Ascending aorta (tissue), 2 donors: ENCODE data around the gene HDAC7. TPM values are rescaled to one million over a fixed set of nuclear protein-coding genes. Genes with fewer than 3 reads are reported as not detected.

Experiments used
- DNase-seq, 2 donors: peaks; one replicate each; pipeline ENCODE4 v3.0.0-alpha.2; 2019; ENCODE audit warnings: low spot score in 2 of 2
- H3K27ac ChIP-seq, 2 donors: fragments of 200-600 bp; sonication (generic); one replicate each; pipeline ENCODE4 v1.5.1; 2016 to 2017; ENCODE audit warnings: mild to moderate bottlenecking in 1 of 2
- H3K27me3 ChIP-seq: fragments of 200-600 bp; sonication (generic); one replicate; pipeline ENCODE4 v1.5.1; 2017
- H3K36me3 ChIP-seq, 2 donors: fragments of 200-600 bp; sonication (generic); one replicate each; pipeline ENCODE4 v1.5.1; 2016
- H3K4me1 ChIP-seq, 2 donors: fragments of 200-600 bp; sonication (generic); one replicate each; pipeline ENCODE4 v1.5.1; 2016 to 2017; ENCODE audit warnings: mild to moderate bottlenecking in 1 of 2
- H3K4me3 ChIP-seq, 2 donors: fragments of 200-600 bp; sonication (generic); one replicate each; pipeline ENCODE4 v1.5.1; 2016 to 2017; ENCODE audit warnings: mild to moderate bottlenecking in 1 of 2
- H3K9me3 ChIP-seq, 2 donors: fragments of 200-600 bp; sonication (generic); one replicate each; pipeline ENCODE4 v1.5.1; 2016
- intact Hi-C: fragments of 100-400 bp; cut with DNase I; formaldehyde crosslinking; loops from one replicate; pipeline ENCODE4 v1.15.1; 2023
- total RNA-seq: library from RNA; depleted of rRNA; stranded (reverse); fragments of >200 nt; gene quantifications from one replicate; pipeline ENCODE4 v1.1.0, GENCODE V29; 2016
- TF ChIP-seq, protein P1 (sequence below), 3 experiments: fragments of 200-600 bp in 2 of 3; fragments of 450-650 bp in 1 of 3; sonication (generic) in 2 of 3; IDR thresholded peaks; one replicate each; pipeline ENCODE4 v1.5.1; 2016 to 2019; ENCODE audit warnings: antibody characterized with exemption in 3 of 3, mild to moderate bottlenecking in 1 of 3, moderate library complexity in 1 of 3

HDAC7 gene
- total RNA-seq, 1 donor from 2014 or later: 202 TPM

DNA sequence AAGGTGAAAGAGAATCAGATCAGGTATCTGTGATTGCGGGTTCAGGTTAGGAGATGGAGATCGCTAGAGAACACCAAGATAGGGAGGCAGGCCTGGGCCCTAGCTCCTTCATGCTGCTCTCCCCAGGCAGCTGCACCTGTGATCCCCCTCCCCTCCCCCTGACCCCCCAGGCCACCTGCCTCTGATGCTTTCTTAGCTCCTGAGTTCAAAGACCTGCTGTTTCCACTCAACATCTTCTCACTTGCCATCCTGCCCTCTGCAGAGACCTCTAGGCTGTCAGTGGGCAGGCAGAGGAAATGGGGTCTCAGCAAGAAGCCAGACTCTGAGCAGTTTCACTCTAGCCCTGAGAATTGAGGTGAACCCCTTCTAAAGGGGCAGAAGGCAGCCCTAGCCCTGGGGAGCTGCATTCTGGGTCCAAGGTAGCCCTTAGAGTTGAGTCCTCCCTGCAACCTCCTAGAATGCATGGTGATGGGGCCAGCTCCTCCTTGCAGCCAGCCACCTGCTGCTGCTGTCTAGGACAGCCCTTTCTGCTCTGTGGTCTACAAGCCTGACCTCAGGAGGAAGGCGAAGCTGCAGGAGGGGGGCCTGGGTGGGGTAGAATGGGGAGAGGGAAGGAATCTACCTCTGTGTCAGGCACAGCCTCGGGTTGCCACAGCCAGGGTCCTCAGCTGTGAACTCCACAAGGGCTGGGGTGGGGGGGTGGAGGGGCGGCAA is 53.0 kb downstream of the HDAC7 start:
- Histone ChIP-seq H3K27ac (no peak overlapping the region), H3K27me3 (no peaks in the 10 kb centered on the region), H3K4me1 (peaks cover 0 to 8% of the 10 kb centered on the region in 2 donors), H3K4me3 (no peak overlapping the region), H3K9me3 (no peaks in the 10 kb centered on the region), H3K36me3 (no peaks in the 10 kb centered on the region)
- no peak for DNase-seq
- intact Hi-C loops: loop anchor here (1.0 kb wide), 2 partner anchors 24 to 51 kb away; no protein-coding TSS in a partner anchor
- TF ChIP-seq, protein P1, sequence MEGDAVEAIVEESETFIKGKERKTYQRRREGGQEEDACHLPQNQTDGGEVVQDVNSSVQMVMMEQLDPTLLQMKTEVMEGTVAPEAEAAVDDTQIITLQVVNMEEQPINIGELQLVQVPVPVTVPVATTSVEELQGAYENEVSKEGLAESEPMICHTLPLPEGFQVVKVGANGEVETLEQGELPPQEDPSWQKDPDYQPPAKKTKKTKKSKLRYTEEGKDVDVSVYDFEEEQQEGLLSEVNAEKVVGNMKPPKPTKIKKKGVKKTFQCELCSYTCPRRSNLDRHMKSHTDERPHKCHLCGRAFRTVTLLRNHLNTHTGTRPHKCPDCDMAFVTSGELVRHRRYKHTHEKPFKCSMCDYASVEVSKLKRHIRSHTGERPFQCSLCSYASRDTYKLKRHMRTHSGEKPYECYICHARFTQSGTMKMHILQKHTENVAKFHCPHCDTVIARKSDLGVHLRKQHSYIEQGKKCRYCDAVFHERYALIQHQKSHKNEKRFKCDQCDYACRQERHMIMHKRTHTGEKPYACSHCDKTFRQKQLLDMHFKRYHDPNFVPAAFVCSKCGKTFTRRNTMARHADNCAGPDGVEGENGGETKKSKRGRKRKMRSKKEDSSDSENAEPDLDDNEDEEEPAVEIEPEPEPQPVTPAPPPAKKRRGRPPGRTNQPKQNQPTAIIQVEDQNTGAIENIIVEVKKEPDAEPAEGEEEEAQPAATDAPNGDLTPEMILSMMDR (IDR thresholded peaks at IDR 0.05): no peak

GRCh38 chr12:47763481-47764346 is 56.0 kb downstream of the HDAC7 start:
- H3K36me3 ChIP-seq: no peaks in the 10 kb centered on the region
- H3K27me3 ChIP-seq: no peaks in the 10 kb centered on the region
- H3K4me3 ChIP-seq: no peak overlapping the region
- TF ChIP-seq, protein P1 (IDR thresholded peaks at IDR 0.05): no peak
- H3K9me3 ChIP-seq: no peaks in the 10 kb centered on the region
- H3K4me1 ChIP-seq: peaks cover 0 to 15% of the 10 kb centered on the region in 2 donors
- intact Hi-C loops: no loop called here
- no peak for DNase-seq
- peak overlapping the region in 1 of 2 donors; percentile 16 for H3K27ac ChIP-seq

DNA sequence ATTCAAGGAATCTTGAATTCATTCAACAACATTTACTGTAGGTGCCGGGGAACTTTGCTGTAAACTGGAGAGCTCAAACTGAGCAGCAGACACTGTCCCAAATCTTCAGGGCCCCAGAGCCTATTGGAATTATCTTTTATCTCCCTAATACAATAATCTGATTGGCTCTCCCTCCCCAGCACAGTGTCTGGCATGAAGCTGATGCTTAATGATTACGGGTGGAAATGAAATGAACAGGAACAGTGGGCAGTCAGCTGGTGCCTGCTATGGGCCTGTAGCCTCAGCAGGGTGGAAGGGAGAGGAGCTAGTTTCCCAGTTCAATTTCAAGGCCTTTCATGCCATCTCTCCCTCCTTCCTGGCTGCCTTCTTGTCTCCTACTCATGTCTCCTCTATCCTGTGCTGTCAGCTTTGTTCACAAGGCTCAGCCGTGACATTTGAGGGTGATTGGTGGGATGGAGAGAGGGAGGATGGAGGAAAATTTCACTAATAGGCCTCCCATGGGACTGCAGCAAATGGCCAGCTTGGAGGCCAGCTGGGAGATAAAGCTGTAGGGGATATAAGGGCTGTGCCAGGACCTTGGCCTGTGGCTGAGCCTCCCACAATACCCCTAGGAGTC is 56.7 kb downstream of the HDAC7 start:
- H3K27me3 ChIP-seq: no peaks in the 10 kb centered on the region
- TF ChIP-seq, protein P1 (IDR thresholded peaks at IDR 0.05): no peak
- DNase-seq: no peak
- H3K9me3 ChIP-seq: no peaks in the 10 kb centered on the region
- H3K36me3 ChIP-seq: no peaks in the 10 kb centered on the region
- intact Hi-C loops: no loop called here
- no peak overlapping the region for H3K4me3 ChIP-seq
- peaks cover 4 to 15% of the 10 kb centered on the region in 2 donors for H3K4me1 ChIP-seq
- H3K27ac ChIP-seq: no peak overlapping the region

DNA sequence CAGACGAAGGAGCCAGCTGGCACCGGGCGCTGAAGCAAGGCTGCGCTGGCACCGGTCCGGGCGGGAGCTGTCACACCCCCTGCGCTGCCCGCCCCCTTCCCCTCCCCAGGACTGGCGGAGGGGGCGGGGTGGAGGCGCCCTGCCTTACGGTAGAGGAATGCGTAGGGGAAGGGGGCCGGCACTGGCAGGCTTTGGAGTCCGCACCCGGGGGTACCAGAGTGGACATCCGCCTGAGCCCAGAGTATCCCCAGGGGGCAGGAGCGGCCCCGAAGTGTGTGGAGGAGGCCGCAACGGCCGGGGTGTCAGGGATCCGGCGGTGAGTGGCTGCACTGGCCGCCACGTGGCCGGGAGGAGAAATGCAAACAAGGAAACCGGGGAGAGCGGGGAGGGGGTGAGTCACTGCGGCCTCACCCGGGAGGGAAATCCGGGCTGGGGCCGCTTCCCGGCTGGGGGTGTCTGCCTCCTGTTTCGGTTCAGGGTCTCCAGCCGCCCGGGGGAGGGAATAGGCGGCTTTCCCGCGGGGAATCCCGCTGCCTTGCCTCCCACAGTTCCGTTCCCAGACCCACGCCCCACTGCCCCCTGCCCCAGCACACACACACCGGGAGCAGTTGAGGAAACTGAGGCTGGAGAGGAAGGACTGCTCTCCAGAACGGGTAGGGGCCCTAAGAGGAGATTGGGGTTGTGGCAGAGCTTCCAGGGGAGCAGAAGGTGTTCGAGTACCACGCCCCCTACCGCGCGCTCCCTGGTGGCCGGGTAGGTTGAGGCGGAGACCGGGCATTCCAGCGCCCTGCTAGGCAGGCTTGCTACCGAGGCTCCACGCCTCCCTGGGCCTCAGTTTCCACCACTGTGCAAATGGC is 60.6 kb downstream of the HDAC7 start, which contains the start of gene RAPGEF3:
Gene RAPGEF3, minus strand, starts transcription at position 47 of the 857 bp plus-strand sequence. CDS start 324 bp downstream, outside the sequence.
- peak; percentile 62 to 94 for DNase-seq
- no peaks in the 10 kb centered on the region for H3K36me3 ChIP-seq
- H3K4me1 ChIP-seq: peaks cover 18 to 38% of the 10 kb centered on the region in 2 donors
- H3K27ac ChIP-seq: peak within 1 kb of the TSS; percentile 87 to 94
- no peaks in the 10 kb centered on the region for H3K27me3 ChIP-seq
- TF ChIP-seq, protein P1 (IDR thresholded peaks at IDR 0.05): peak; percentile 32 to 39 (median 33)
- no peaks in the 10 kb centered on the region for H3K9me3 ChIP-seq
- intact Hi-C loops: no loop called here
- H3K4me3 ChIP-seq: peak within 1 kb of the TSS; percentile 80 to 81

GRCh38 chr12:47758584-47758833 is 61.2 kb downstream of the HDAC7 start:
- intact Hi-C loops: no loop called here
- no peak for DNase-seq
- Histone ChIP-seq H3K36me3 (no peaks in the 10 kb centered on the region), H3K9me3 (no peaks in the 10 kb centered on the region), H3K4me1 (peaks cover 22 to 40% of the 10 kb centered on the region in 2 donors), H3K4me3 (peak overlapping the region; percentile 80 to 81), H3K27ac (peak overlapping the region; percentile 87 to 94), H3K27me3 (no peaks in the 10 kb centered on the region)
- TF ChIP-seq, protein P1 (IDR thresholded peaks at IDR 0.05): no peak
